Fibroblast of skin of right quadriceps (primary cell): Measurements from ENCODE around the gene MLPH.

ENCODE experiments used
- DNase-seq: peaks from one replicate; pipeline ENCODE4 v3.0.0-alpha.2; 2013

Gene MLPH

DNA sequence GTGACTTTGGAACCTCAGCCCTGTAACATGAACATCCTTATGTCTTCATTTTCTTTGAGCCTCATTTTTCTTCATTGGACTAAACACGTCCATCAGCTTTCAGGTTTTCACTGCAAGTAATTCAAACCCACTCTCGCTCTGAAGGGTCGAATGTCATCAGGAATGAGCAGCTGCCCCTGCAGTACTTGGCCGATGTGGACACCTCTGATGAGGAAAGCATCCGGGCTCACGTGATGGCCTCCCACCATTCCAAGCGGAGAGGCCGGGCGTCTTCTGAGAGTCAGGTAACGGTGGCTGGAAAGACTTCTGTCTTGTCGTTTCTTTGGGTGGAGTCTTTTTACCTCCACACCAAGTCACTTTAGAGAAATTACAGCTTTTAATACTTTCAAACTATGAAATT, 40.2 kb downstream of the MLPH start:
- DNase-seq, result no peak

DNA sequence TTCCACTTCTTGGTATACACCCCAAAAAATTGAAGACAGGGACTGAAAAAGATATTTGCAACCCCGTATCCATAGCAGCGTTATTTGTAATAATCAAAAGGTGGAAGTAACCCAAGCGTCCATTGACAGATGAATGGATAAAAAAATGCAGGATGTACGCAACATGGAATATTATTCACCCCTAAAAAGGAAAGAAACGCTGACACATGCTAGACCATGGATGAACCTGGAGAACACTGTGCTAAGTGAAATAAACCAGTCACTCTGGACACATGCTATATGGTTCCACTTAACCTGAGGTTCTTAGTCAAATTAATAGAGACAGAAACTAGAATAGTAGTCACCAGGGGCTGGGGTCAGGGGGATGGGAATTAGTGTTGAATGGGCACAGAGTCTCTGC, 40.7 kb downstream of the MLPH start:
- no peak for DNase-seq

DNA sequence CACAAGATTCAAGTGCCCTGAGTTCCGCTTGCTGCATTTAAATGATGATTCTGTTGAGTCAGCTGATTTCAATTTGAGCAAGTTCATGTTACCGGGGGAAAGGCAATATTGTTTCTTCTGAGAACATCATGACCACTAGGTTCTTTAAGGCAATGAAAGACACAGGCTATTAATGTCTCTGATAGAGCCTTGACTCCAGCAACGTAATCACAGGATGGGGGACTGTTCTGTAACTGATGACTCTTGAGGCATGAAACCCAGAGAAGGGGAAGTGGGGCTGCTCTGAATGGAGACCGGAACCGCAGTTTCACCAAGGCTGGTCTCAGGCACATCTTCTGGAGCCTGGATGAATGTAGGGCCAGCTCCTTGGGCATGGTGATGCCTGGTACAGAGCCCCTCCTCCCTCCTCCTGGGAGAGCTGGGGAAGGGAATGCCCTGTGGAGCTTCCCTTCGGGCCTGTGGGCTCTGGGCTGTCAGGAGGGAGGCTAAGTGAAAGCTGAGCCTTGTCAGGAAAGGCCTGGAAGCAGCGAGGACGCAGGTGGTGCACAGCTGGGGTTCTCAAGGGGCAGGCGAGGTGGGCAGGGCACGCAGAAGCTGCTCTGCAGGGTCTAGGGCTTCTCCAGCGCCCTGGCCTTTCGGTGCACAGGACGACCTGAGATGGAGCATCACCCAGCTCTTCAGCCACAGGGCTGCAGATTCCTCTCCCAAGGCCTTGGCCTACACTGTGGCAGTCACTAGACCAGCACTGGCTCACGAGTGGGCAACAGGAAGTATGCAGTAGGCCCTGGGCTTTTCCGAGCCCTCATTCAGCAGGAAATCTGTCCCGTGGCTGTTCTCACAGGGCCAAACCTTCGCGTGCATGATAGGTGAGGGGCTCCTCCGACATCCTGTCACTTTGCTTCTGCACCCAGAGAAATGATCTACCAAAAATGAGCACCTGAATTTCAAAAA, 42.7 kb downstream of the MLPH start:
- no peak for DNase-seq

DNA sequence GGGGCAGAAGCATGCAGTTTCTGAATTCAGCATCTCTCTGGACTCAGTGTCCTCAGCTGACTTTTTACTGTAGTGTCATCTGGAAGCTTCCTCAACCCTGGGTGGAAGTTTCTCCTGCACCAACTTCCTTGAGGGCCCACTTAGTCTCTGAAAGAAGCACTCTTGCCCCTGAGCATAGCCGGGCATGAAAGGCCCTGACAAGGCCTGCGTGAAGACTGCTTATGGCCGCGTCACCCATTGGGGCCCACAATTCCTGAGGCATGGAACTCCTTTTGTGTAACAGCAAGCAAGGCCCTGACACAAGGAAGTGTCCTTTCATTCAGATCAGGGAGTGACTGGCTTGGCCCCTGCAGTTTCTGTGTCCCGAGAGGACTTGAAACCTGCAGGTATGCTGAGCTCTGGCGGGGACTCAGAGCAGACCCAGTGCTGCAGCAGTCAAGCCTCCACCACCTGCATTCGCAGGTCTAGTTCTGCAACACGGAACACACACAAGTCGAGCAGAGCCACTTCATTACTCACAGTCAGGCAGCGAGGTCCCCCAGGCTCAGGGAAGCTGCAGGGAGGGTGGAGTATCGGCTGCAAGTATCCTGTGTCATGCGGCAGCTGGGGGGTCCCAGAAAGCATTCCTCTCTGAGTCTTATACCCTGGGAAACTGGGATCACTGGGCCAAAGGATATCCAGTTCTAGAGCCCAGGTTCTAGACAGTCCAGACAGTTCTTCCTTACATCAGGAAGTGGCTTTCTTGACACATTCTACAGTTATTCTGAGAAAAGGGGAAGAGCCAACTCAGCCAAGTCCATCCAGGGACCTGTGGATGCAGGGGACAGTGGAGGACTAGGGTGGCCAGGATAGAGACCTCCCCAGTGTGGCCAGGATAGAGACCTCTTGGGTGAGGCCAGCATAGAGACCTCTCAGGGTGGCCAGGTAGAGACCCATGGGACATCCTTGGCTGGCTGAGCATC, 43.7 kb downstream of the MLPH start:
- no peak for DNase-seq

DNA sequence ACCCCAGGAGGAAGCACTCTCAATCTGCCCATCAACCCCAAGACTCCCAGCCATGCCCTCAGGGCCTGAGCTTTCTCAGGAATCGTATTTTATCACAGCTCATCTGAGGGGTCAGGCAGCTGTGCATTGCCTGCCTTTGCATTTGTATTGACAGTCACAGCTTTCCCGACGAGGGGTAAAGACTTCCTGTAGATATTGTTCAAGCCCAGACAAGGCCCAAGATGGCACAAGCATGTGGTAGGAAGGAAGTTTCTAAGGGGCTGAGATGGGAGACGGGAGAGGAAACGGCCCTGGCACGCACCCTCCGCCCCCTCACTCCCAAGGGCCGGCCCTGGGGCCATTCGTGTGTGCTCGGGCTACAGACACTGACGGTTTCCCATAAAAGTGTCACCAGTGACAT, 45.1 kb downstream of the MLPH start:
- DNase-seq, result no peak

DNA sequence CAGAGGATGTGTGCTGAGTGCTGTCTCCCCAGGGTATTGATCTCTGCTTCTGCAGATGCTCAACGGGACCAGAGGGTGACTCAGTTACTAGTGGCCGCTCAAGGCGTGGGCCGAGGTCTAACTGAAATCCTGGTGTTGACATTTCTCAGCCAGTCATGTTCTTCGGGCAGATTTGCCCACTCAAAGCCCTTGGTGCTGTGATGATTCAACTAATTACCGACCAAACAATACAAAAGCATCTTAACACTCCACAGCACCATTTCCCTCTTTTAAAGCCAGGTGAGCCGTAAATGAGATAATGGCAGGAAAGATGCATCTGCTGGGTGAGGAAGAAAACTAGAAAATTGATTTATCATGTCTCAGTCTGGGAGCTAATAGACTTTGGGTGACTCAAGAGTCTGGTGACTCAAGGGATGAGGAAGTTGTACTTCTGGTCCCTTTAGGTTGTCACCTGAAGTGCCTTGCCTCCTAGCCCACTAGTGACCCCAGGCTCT, 46.7 kb downstream of the MLPH start:
- DNase-seq, result peak; percentile 18

DNA sequence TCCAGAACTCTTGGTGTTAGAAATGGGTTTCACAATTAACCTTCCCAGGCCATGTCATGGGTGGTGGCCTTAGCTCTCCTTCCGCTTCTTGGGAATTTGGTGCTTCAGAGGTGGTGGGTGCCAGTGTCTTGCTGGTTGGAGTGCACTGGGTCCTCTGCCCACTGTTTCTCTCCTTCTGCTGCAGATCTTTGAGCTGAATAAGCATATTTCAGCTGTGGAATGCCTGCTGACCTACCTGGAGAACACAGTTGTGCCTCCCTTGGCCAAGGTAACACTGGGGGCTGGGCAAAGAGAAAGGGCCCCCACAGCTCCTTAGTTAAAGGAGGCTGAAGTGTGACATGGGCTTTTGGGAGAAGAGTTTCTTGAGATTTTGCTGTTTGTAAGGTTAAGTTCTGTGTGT, 47.3 kb downstream of the MLPH start:
- no peak for DNase-seq

DNA sequence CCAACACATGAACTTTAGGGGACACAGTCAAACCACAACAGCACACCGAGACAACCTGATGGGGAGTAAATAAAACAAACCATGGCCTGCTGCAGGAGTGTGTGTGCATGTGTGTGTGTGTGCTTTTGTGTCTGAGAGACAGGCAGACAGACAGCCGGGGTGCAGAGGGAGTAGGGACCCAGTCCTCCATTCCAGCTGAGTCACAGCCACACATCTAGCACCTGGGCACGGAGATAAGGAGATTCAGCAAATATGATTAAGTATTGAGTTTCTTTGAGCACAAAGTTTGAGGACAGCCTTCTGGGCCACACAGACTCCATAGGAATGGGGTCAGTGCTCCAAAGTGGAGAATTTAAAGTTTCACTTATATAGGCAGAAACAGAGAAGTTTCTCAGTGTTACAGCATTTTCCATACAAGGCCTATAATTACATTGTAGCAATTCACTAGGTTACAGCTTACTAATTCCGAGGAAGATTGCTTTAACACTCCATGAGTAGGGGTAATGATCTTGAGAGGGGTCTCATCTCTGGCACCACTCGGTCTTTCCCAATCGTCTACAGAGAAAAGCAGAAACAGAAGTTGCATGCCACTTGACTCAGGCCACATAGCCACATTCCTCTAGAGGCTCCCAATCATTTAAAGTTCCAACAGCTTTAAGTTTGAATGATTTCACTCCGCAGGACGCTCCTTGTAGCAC, 48.5 kb downstream of the MLPH start:
- no peak for DNase-seq

DNA sequence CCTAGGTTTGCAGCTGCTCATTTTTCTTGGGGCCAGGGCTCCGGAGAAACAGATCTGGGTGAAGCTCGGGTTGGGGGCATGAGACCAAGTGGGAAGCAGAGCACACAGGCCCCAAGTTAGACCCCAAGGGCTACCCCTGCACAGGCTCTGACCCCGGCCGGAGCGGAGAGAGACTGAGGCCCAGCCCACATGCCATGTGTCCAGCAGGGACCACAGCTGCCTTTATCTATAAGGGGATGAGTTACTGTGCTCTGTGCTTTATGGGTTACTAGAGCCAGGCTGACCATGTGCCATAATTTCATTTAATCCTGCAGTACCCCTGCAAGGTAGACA, 49.0 kb downstream of the MLPH start:
- no peak for DNase-seq

DNA sequence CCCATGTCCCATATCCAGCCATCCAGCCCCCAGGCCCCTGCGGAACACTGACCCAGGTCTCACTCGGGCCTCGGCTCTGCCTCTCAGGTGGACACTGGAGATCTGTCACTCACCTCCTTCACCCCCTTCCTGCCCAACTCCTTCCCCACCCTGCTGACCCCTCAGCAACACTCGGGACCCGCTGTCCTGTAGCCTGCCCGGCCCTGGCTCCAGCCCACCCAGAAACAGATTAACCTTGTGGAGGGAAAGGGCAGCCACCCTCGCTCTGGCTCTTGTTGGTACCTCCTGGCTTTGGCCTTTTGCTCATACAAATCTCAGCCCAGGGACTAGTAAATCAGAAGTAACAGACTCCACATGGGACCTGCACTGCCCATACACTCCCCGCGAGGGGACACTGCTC, 49.6 kb downstream of the MLPH start:
- no peak for DNase-seq

DNA sequence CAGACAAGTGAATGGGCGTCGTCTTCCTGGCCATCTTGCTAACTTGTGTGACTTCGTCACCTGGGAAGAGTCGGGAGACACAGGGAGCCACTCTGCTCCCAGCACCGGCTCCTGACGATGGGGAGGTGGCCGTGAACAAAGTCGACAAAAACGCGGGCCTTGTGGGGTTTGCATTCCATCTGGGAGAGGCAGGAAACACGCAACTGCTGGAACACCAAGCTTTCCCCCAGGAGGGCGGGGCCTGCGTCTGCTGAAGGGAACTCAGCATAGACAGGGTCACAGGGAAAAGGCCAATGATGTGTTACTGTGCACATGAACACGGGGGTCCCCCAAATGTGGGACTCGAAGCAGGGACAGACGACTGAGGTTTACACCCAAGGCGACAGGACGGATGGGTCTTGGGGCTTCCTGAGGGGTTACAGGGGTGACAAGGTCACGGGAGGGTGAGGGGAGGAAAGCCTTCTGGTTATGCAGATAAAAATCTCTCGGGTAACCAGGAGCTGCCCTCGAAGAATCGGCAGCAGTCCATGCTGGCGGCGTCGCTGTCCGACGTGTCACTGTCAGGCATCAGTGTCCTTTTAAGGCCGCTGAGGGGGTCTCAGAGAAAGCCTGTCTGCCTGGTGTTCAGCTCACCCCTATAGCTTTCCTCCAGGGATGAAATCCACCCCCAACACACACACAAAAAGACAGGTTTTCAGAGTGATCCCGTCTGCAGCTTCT, 51.1 kb downstream of the MLPH start:
- no peak for DNase-seq

DNA sequence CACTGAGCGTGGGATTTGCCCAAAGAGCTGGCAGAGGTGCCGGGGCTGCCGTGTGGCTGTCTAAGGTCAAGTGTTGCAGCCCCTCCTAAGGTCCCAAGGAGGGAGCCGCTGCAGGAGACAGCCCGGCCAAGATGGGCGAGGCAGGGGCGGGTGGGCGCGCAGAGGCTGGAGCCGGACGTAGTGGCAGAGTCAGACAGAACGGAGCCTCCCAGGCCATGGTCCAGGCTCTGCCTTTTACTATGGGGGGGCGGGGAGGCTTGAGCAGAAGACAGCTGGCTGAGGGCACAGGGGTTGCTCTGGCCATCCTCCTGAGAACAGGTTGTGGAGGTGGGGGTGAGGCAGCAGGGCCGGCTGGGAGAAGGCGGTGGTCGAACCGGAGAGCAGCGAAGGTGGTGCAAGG, 51.9 kb downstream of the MLPH start:
- DNase-seq, result no peak

DNA sequence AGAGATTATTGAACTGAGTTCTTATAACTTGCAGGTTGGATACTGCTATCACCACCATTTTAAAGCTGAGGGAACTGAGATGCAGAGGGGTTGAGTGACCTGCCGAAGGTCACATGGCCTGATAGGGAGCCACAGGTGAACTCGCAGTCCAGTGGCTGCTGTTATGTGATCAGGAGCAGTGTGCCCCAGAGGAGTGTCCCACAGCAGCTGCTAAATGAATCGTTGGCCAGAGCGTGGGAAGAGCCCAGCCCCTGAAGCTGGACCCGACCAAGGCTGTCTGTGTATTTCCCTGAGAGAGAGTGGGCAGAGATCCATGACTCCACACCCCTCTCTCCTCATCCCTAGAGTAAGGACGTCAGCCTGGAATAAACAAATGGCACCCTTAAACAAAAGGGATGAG, 52.6 kb downstream of the MLPH start:
- DNase-seq, result no peak

DNA sequence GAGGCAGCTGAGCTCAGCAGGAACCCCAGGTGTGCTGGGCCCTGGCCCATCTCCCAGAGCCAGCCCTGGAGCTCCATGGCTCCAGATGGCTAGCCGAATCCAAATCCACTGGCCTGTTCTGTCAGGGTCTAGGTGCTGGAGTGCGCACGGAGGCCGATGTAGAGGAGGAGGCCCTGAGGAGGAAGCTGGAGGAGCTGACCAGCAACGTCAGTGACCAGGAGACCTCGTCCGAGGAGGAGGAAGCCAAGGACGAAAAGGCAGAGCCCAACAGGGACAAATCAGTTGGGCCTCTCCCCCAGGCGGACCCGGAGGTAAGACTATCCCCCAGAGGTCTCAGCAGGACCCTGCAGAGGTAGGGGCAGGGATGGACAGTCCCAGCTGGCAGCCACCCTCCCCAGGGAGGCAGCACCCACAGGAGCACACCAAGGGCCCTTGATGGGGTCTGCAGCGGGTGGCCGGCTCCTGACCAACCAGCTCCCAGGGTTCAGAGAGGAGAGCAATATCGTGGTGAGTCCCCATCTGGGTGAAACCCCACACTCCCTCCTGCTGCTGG, 53.2 kb downstream of the MLPH start:
- DNase-seq, result no peak

DNA sequence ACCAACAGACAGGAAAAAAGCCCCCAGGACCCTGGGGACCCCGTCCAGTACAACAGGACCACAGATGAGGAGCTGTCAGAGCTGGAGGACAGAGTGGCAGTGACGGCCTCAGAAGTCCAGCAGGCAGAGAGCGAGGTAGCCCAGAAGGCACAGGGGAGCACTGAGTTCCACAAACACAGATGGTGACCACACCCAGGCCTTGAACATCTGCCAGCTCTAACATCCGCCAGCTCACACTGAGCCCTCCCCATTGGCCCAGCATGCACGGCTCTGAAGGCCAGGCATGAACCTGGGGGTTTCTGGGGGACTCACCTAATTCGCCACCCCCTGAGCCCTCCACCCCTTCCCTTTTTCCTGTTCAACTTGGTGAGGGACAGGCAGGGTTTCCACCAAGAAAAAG, 53.8 kb downstream of the MLPH start:
- DNase-seq, result peak; percentile 39

DNA sequence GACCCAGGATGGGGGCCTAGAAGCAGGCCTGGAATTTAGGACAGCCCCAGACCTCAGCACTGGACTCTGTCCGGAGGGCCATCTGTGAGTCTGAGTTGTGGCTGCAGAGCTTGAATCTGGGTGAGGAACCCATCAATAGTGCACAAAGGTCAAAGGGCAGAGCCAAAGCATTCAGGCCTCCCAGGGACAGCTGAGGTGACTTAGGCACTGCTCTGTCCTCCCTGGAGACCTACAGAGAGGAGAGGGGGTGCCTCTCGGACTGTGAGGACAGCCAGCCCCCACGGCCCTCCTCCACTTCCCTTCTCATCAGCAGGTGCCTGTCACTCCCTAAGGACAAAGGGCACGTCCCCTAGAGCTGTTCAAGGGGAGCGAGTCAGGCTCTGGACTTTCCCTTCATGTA, 54.2 kb downstream of the MLPH start:
- DNase-seq, result no peak

DNA sequence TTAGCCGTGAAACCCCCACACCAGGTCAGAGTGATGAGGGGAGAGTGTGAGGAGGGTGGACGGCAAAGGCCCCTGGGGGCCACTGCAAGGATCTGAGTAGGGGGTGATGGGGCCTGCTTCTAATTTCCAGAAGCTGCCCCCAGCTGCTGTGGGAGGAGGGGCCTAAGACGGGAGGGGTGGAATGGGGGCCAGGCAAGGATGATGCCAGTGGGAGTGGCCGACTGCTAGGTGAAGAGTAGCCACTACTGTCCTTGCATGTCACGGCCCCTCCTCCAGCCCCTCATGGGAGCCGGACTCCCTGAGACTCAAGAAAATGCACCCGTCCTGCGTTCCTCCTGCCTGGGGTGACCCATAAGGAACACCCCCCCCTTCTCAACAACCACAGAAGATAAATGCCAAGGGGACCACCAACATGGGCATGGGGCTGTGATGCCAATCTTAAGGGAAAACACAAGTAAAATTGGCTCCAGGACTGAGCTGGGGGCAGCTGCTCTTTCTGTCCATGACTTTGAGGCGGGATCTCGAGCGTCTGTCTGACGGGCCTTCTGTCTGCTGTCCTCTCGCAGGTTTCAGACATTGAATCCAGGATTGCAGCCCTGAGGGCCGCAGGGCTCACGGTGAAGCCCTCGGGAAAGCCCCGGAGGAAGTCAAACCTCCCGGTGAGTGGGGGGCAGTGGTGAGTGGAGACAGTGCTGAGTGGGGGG, 55.1 kb downstream of the MLPH start:
- no peak for DNase-seq

DNA sequence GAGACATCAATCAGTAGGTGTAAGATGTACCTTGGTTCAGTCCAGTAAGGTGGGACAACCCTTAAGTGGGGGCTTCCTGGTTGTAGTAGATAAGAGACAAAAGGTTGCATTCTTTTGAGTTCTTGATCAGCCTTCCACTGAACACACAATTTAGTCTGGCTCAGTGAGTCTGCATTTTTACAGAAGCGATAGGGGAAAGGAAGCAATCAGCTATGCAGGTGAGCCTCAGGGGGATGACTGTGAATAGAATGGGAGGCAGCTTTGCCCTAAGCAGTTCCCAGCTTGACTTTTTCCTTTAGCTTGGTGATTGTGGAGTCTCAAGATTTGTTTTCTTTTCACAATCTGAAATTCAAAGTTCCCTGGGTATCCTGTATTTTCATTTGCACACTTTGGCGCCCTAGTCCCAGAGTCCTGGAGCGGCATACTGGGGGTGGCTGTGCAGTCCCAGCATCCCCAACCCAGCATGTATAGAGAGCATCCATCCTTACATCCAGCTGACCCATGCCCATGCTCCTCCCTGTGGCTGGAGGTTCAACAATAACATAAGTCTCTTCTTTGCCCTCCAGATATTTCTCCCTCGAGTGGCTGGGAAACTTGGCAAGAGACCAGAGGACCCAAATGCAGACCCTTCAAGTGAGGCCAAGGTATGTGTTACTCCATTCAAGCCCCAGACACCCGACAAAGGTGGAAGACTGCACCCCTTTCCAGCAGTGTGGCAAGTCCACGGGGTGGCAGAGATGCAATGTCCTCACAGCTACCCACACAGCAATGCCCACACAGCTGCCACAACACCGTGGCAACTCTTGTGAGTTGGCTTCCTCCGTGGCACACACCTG, 59.2 kb downstream of the MLPH start:
- DNase-seq, result no peak

DNA sequence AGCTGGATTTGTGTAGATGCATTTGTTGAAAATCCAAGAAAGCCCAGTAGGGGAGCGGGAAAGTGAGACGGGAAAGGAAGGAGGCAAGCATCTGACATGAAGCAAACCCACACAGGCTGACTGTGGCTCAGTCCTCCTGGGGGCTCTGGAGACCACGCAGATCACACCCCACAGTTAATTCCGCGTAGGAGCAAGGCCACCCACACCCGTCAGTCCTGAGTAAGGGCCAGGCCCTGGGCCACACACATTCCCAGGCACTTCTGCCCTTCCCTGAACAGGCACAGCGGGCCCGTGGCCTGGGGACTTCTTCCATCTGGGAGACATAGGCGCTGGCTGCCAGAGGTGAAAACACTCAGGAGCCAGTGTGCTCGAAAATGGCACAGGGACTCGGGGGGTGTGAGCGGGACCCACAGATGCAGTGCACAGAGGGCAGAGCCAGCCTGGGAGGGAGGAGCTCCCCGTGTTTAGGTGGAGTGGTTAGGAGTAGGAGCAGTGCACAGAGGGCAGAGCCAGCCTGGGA, 59.9 kb downstream of the MLPH start:
- no peak for DNase-seq

DNA sequence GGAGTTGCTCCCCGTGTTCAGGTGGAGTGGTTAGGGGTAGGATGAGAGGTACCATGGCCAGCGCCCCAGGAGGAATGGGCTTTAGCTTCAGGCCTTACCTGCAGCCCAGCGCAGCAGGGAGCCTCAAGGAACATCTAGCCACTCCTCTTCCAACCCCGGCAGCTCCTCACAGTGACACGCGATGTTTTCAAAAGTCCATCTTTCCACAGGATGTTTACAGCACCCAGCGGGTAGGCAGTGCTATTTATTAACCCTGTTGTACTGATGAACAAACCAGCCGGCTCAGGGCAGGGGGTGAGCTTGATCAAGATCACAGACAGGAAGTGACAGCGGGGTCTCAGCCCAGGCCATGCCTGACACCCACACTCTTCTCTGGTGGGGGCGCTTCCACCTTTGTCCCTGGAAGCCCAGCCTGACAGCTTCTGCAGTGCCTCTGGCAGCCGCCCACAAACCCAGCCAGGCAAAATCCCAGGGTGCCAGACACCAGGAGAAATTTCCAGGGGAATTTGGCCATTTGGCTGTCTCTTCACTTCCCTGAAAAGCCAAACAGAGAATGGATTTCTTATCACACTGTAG, 60.9 kb downstream of the MLPH start:
- no peak for DNase-seq
